GM21786 (cell line): Measurements from ENCODE around the gene PALD1.
"Not testable (repeated sequence)": the region's sequence is repeated elsewhere in the genome, so short reads cannot be mapped to it uniquely, and the experiment has no call there.

Experiments used
- ATAC-seq: cut with Tn5 transposase; IDR thresholded peaks from one replicate; pipeline ENCODE4 v1.9.1; 2021; ENCODE audit not compliant: unreplicated experiment

Gene PALD1

GRCh38 chr10:70602665-70603448, 124.3 kb downstream of the PALD1 start, which contains the start of gene PRF1:
TSS of gene PRF1 (minus strand) at chr10:70602741. CDS start at chr10:70600902, 1,839 bp downstream.
- ATAC-seq: no peak

- no peak for ATAC-seq
Observed at GRCh38 chr10:70603449-70603801, 124.9 kb downstream of the PALD1 start.

- ATAC-seq: no peak
Observed at GRCh38 chr10:70604106-70604505, 125.5 kb downstream of the PALD1 start.

- ATAC-seq: no peak
Observed at GRCh38 chr10:70605161-70605560, 126.6 kb downstream of the PALD1 start.

- no peak for ATAC-seq
Observed at GRCh38 chr10:70607936-70608335, 129.4 kb downstream of the PALD1 start.

- ATAC-seq: no peak
Observed at GRCh38 chr10:70613941-70614340, 135.4 kb downstream of the PALD1 start.

- ATAC-seq: not testable (repeated sequence)
Observed at GRCh38 chr10:70614364-70614763, 135.8 kb downstream of the PALD1 start.

GRCh38 chr10:70615211-70615610, 136.6 kb downstream of the PALD1 start:
- ATAC-seq: no peak

GRCh38 chr10:70615784-70616522, 137.4 kb downstream of the PALD1 start:
- no peak for ATAC-seq

- ATAC-seq: no peak
Observed at GRCh38 chr10:70616761-70617160, 138.2 kb downstream of the PALD1 start.
